Transverse colon (tissue), 4 donors: ENCODE measurements around the gene COPS7A.
"Not testable (repeated sequence)": the region's sequence is repeated elsewhere in the genome, so short reads cannot be mapped to it uniquely, and the experiment has no call there.

ENCODE experiments used
- CTCF ChIP-seq, 5 experiments: fragments of 200-600 bp in 3 of 5; fragments of 450-650 bp in 2 of 5; sonication (generic) in 3 of 5; IDR thresholded peaks; 1 replicate in 2 of 5; 2 replicates in 3 of 5; pipeline ENCODE4 v1.5.1; 2016 to 2017; ENCODE audit warnings: antibody characterized with exemption in 5 of 5, inconsistent platforms in 3 of 5, mild to moderate bottlenecking in 2 of 5, moderate library complexity in 1 of 5
- POLR2A ChIP-seq: fragments of 450-650 bp; IDR thresholded peaks from one replicate; pipeline ENCODE4 v1.6.1; 2016; ENCODE audit warnings: antibody characterized with exemption, mild to moderate bottlenecking, moderate library complexity
- POLR2AphosphoS5 ChIP-seq, 3 donors: sonication (generic); formaldehyde crosslinking; IDR thresholded peaks; one replicate each; pipeline ENCODE4 v1.6.1; 2016; ENCODE audit warnings: antibody characterized with exemption in 3 of 3

GRCh38 chr12:6716031-6716873 is 7.6 kb upstream of the COPS7A start:
- TF ChIP-seq POLR2A; CTCF (IDR thresholded peaks at IDR 0.05); POLR2AphosphoS5 (IDR thresholded peaks at IDR 0.05): not testable (repeated sequence)
